ENCODE data around the gene GALK1. TPM values are rescaled to one million over a fixed set of nuclear protein-coding genes. Genes with fewer than 3 reads are reported as not detected.
A peak's percentile ranks its signal among the peaks of the same experiment; 100 is the strongest.

The GALK1 gene
- total and polyA plus RNA-seq, 2 of the 13 experiments (the other 11 are each of a cell fraction or from before 2014, with no cell fraction given) = 59.9 to 93.6 TPM

GRCh38 chr17:75776386-75777295, 11.6 kb upstream of the GALK1 start (continued):
- TF ChIP-seq HNF1A (IDR thresholded peaks at IDR 0.05; ENCODE audit: low read depth) (no peak), HNF1A (CRISPR knock-in tag; IDR thresholded peaks at IDR 0.05; ENCODE audit: borderline replicate concordance) (no peak), USF2 (IDR thresholded peaks at IDR 0.05; ENCODE audit: low read depth, low read length) (no peak), USF2 (CRISPR knock-in tag; IDR thresholded peaks at IDR 0.05; ENCODE audit: borderline replicate concordance) (no peak), TRIM24 (CRISPR knock-in tag; IDR thresholded peaks at IDR 0.05) (0 out of 2 replicates have a peak, but pooled peaks have one; percentile 63), ZNF598 (CRISPR knock-in tag; IDR thresholded peaks at IDR 0.05; ENCODE audit: borderline replicate concordance) (no peak), HBP1 (CRISPR knock-in tag; IDR thresholded peaks at IDR 0.05; ENCODE audit: low read depth) (no peak), CREB3 (CRISPR knock-in tag; IDR thresholded peaks at IDR 0.05) (no peak), CHD2 (IDR thresholded peaks at IDR 0.05; ENCODE audit: low read depth, low read length) (peak; percentile 60), BRF2 (CRISPR knock-in tag; IDR thresholded peaks at IDR 0.05) (0 out of 2 replicates have a peak, but pooled peaks have one; percentile 17), RBFOX2 (IDR thresholded peaks at IDR 0.05; ENCODE audit: low read depth, low read length) (peak; percentile 36), ZBTB8A (CRISPR knock-in tag; IDR thresholded peaks at IDR 0.05; ENCODE audit: borderline replicate concordance, low read depth) (no peak), TEAD3 (CRISPR knock-in tag; optimal IDR thresholded peaks at IDR 0.05; ENCODE audit: borderline replicate concordance) (peak; percentile 6)

All from HepG2 (cell line).